H9 (cell line): ENCODE results near the gene PDGFRB. TPM values are rescaled to one million over a fixed set of nuclear protein-coding genes. Genes with fewer than 3 reads are reported as not detected.
A peak's percentile ranks its signal among the peaks of the same experiment; 100 is the strongest.

Source experiments
- DNase-seq: peaks from one replicate; pipeline ENCODE4 v3.0.0-alpha.2; 2017
- H2AFZ ChIP-seq: one replicate; pipeline ENCODE4 v1.6.1; 2013; ENCODE audit warnings: mild to moderate bottlenecking, low read length, control low read depth, moderate library complexity
- H2AK5ac ChIP-seq: 2 replicates; pipeline ENCODE4 v1.6.1; 2013; ENCODE audit warnings: low read length, control low read depth, mixed read lengths; ENCODE audit not compliant: insufficient read length
- H2BK120ac ChIP-seq: one replicate; pipeline ENCODE4 v1.6.1; 2013; ENCODE audit warnings: low read depth, mild to moderate bottlenecking, low read length, control low read depth, inconsistent platforms; ENCODE audit not compliant: poor library complexity, severe bottlenecking
- H2BK12ac ChIP-seq: 2 replicates; pipeline ENCODE4 v1.6.1; 2013; ENCODE audit warnings: low read length, control low read depth, mixed read lengths, low read depth; ENCODE audit not compliant: insufficient read length
- H2BK15ac ChIP-seq: 2 replicates; pipeline ENCODE4 v1.6.1; 2013; ENCODE audit warnings: low read depth, low read length, control low read depth
- H2BK20ac ChIP-seq: one replicate; pipeline ENCODE4 v1.6.1; 2013; ENCODE audit warnings: low read depth, mild to moderate bottlenecking, low read length, control low read depth, inconsistent platforms; ENCODE audit not compliant: poor library complexity, severe bottlenecking
- H2BK5ac ChIP-seq: 2 replicates; pipeline ENCODE4 v1.6.1; 2013; ENCODE audit warnings: low read length, control low read depth, mixed read lengths; ENCODE audit not compliant: insufficient read length
- H3K14ac ChIP-seq: 2 replicates; pipeline ENCODE4 v1.6.1; 2013; ENCODE audit warnings: low read length, control low read depth; ENCODE audit not compliant: insufficient read depth
- H3K18ac ChIP-seq: 2 replicates; pipeline ENCODE4 v1.6.1; 2013; ENCODE audit warnings: low read depth, mild to moderate bottlenecking, mixed read lengths, low read length, control low read depth; ENCODE audit not compliant: insufficient read length
- H3K23ac ChIP-seq: 2 replicates; pipeline ENCODE4 v1.6.1; 2013; ENCODE audit warnings: low read length, control low read depth, mixed read lengths, low read depth; ENCODE audit not compliant: insufficient read length
- H3K23me2 ChIP-seq: 2 replicates; pipeline ENCODE4 v1.6.1; 2013; ENCODE audit warnings: low read depth, mild to moderate bottlenecking, mixed read lengths, low read length, control low read depth; ENCODE audit not compliant: insufficient read length, poor library complexity, severe bottlenecking
- H3K27ac ChIP-seq: 2 replicates; pipeline ENCODE4 v1.5.1; 2013; ENCODE audit warnings: low read length, control low read depth, mixed read lengths, low read depth; ENCODE audit not compliant: insufficient read length
- H3K27me3 ChIP-seq: 2 replicates; pipeline ENCODE4 v1.6.1; 2013; ENCODE audit warnings: low read length, control low read depth, inconsistent platforms; ENCODE audit not compliant: insufficient read depth
- H3K4ac ChIP-seq: 2 replicates; pipeline ENCODE4 v1.6.1; 2013; ENCODE audit warnings: low read depth, mild to moderate bottlenecking, control low read depth, inconsistent platforms, low read length, moderate library complexity
- H3K4me1 ChIP-seq: 2 replicates; pipeline ENCODE4 v1.6.1; 2013; ENCODE audit warnings: low read length, control low read depth, inconsistent platforms; ENCODE audit not compliant: insufficient read depth
- H3K4me2 ChIP-seq: 2 replicates; pipeline ENCODE4 v1.6.1; 2013; ENCODE audit warnings: low read length, control low read depth, mixed read lengths; ENCODE audit not compliant: insufficient read length, insufficient read depth
- H3K56ac ChIP-seq: 2 replicates; pipeline ENCODE4 v1.6.1; 2013; ENCODE audit warnings: low read depth, mild to moderate bottlenecking, mixed read lengths, low read length, control low read depth; ENCODE audit not compliant: insufficient read length
- H3K79me1 ChIP-seq: 2 replicates; pipeline ENCODE4 v1.6.1; 2013; ENCODE audit warnings: low read depth, mild to moderate bottlenecking, moderate library complexity, low read length, control low read depth, inconsistent platforms; ENCODE audit not compliant: insufficient read depth, poor library complexity, severe bottlenecking
- H3K79me2 ChIP-seq: 2 replicates; pipeline ENCODE4 v1.6.1; 2013; ENCODE audit warnings: low read length, control low read depth, inconsistent platforms; ENCODE audit not compliant: insufficient read depth
- H3K9ac ChIP-seq: 2 replicates; pipeline ENCODE4 v1.6.1; 2013; ENCODE audit warnings: low read length, control low read depth, mixed read lengths; ENCODE audit not compliant: insufficient read length; ENCODE audit errors: extremely low read depth
- H3K9me3 ChIP-seq: one replicate; pipeline ENCODE4 v1.6.1; 2013; ENCODE audit warnings: low read depth, low read length, inconsistent platforms; ENCODE audit not compliant: control insufficient read depth
- H3T11ph ChIP-seq: one replicate; pipeline ENCODE4 v1.6.1; 2013; ENCODE audit warnings: mild to moderate bottlenecking, low read length, control low read depth, inconsistent platforms
- H4K20me1 ChIP-seq: one replicate; pipeline ENCODE4 v1.6.1; 2013; ENCODE audit not compliant: control insufficient read depth, insufficient read length, insufficient read depth
- H4K5ac ChIP-seq: 2 replicates; pipeline ENCODE4 v1.6.1; 2013; ENCODE audit warnings: low read depth, mild to moderate bottlenecking, mixed read lengths, low read length, control low read depth; ENCODE audit not compliant: insufficient read length
- H4K8ac ChIP-seq: replicated peaks from 2 replicates; pipeline ENCODE4 v1.6.1; 2013; ENCODE audit warnings: low read length, control low read depth, mixed read lengths, low read depth; ENCODE audit not compliant: insufficient read length
- H4K91ac ChIP-seq: 2 replicates; pipeline ENCODE4 v1.6.1; 2013; ENCODE audit warnings: low read depth, mild to moderate bottlenecking, moderate library complexity, mixed read lengths, low read length, control low read depth; ENCODE audit not compliant: insufficient read length
- H3K27ac Mint-ChIP-seq, 3 experiments: 2 replicates in 2 of 3; 3 replicates in 1 of 3; pipeline ENCODE4 v1.8.0; 2020 to 2021; ENCODE audit warnings: mixed read lengths in 3 of 3, mild to moderate bottlenecking in 1 of 3, moderate library complexity in 1 of 3
- H3K27me3 Mint-ChIP-seq: 2 replicates; pipeline ENCODE4 v1.8.0; 2021; ENCODE audit warnings: low read depth, mild to moderate bottlenecking, moderate library complexity, mixed read lengths
- H3K36me3 Mint-ChIP-seq, 3 experiments: 2 replicates in 2 of 3; 3 replicates in 1 of 3; pipeline ENCODE4 v1.8.0; 2020 to 2021; ENCODE audit warnings: low read depth in 3 of 3, mixed read lengths in 3 of 3; ENCODE audit not compliant: insufficient read depth in 1 of 3
- H3K4me1 Mint-ChIP-seq, 2 experiments: 2 replicates each; pipeline ENCODE4 v1.8.0; 2020; ENCODE audit warnings: mixed read lengths in 2 of 2
- H3K4me3 Mint-ChIP-seq, 2 experiments: 2 replicates in 1 of 2; 3 replicates in 1 of 2; pipeline ENCODE4 v1.8.0; 2020 to 2021; ENCODE audit warnings: mild to moderate bottlenecking in 2 of 2, mixed read lengths in 2 of 2, moderate library complexity in 1 of 2
- H3K9me3 Mint-ChIP-seq, 2 experiments: 2 replicates in 1 of 2; 3 replicates in 1 of 2; pipeline ENCODE4 v1.8.0; 2020; ENCODE audit warnings: mild to moderate bottlenecking in 2 of 2, mixed read lengths in 2 of 2, moderate library complexity in 1 of 2
- CTCF ChIP-seq: fragments of 200-600 bp; sonication (generic); conservative IDR thresholded peaks from 3 replicates; pipeline ENCODE4 v1.8.0; 2021; ENCODE audit warnings: antibody characterized with exemption, mild to moderate bottlenecking
- WGBS: extraction: QIAGEN DNeasy Blood & Tissue Kit; methylation state at CpG from one replicate; pipeline ENCODE4 v1.1.7; 2013; ENCODE audit warnings: missing lambda C conversion rate, low lambda C conversion rate, mixed read lengths; ENCODE audit not compliant: insufficient read length; ENCODE audit errors: extremely low coverage; 5-methylcytosine and 5-hydroxymethylcytosine counted together
- total RNA-seq: library from RNA; stranded (reverse); gene quantifications from 2 replicates; pipeline ENCODE4 v1.2.1, GENCODE V29; 2021

The PDGFRB gene
- total RNA-seq, 1 experiment from 2014 or later: 2.2 TPM

- Histone ChIP-seq H4K8ac (no peak overlapping the region), H3K27ac (no peak overlapping the region), H3K56ac (no peak overlapping the region), H3K79me2 (no peaks in the 10 kb centered on the region), H2BK120ac (no peak overlapping the region), H3K4me1 (peaks cover 4% of the 10 kb centered on the region; the same call in 1 of the 2 replicates), H3K79me1 (no peaks in the 10 kb centered on the region), H3K9me3 (no peaks in the 10 kb centered on the region), H2BK12ac (no peak overlapping the region), H3K18ac (no peak overlapping the region), H3K27me3 (peaks cover 39% of the 10 kb centered on the region), H3K4ac (no peak overlapping the region), H4K5ac (no peak overlapping the region), H3K9ac (no peak overlapping the region), H2AFZ (no peak overlapping the region), H2BK15ac (no peak overlapping the region), H3K23me2 (peaks cover 9% of the 10 kb centered on the region), H4K20me1 (no peaks in the 10 kb centered on the region), H2AK5ac (no peak overlapping the region), H3T11ph (no peak overlapping the region), H3K23ac (no peak overlapping the region), H2BK5ac (no peak overlapping the region), H3K4me2 (no peak overlapping the region), H3K14ac (no peak overlapping the region), H4K91ac (no peak overlapping the region), H2BK20ac (no peak overlapping the region)
- DNase-seq: no peak
- TF ChIP-seq CTCF: no peak
- H3K27me3 Mint-ChIP-seq: peaks cover 97% of the 10 kb centered on the region
- H3K4me3 Mint-ChIP-seq: peak overlapping the region in 1 of 2 experiments; percentile 60; a peak in 2 of 5 replicates
- no peaks in the 10 kb centered on the region for H3K9me3 Mint-ChIP-seq
- WGBS: no CpG with 5 or more reads among the region's 2 CpGs
- H3K4me1 Mint-ChIP-seq: peaks cover 16 to 24% of the 10 kb centered on the region in 2 experiments
- no peaks in the 10 kb centered on the region for H3K36me3 Mint-ChIP-seq
- H3K27ac Mint-ChIP-seq: no peak overlapping the region
These were observed 35.3 kb upstream of the PDGFRB start for GRCh38 chr5:150190987-150191386.
